Measurements from ENCODE around the gene SNX5. TPM values are rescaled to one million over a fixed set of nuclear protein-coding genes. Genes with fewer than 3 reads are reported as not detected.

Gene SNX5
- total and polyA plus RNA-seq, 9 of the 15 experiments (the other 6 are each of a cell fraction or from before 2014, with no cell fraction given), result 53.5 to 276 (median 160) TPM

- TF ChIP-seq UBTF (IDR thresholded peaks at IDR 0.05; ENCODE audit: borderline replicate concordance in 1 of 2, low read depth in 2 of 2, low read length in 2 of 2) (no peak), MCM5 (IDR thresholded peaks at IDR 0.05; ENCODE audit: low read depth) (no peak), BRD4 (IDR thresholded peaks at IDR 0.05) (no peak; the same call in 1 of the 2 replicates), TEAD4 (IDR thresholded peaks at IDR 0.05; ENCODE audit: low read length) (peak; percentile 91), TEAD4 (CRISPR knock-in tag; IDR thresholded peaks at IDR 0.05; ENCODE audit: borderline replicate concordance) (no peak), TEAD1 (CRISPR knock-in tag; IDR thresholded peaks at IDR 0.05) (0 out of 4 replicates have a peak, but pooled peaks of 1 of the 2 experiments have one; percentile 10), ZC3H4 (CRISPR knock-in tag; IDR thresholded peaks at IDR 0.05; ENCODE audit: borderline replicate concordance) (no peak), ARID4B (CRISPR knock-in tag; IDR thresholded peaks at IDR 0.05) (no peak), SMARCE1 (IDR thresholded peaks at IDR 0.05) (peak; percentile 81), FOXJ3 (CRISPR knock-in tag; IDR thresholded peaks at IDR 0.05) (no peak), VEZF1 (CRISPR knock-in tag; IDR thresholded peaks at IDR 0.05) (0 out of 2 replicates have a peak, but pooled peaks have one; percentile 19), ESRRA (IDR thresholded peaks at IDR 0.05; ENCODE audit: borderline replicate concordance, low read depth) (peak; percentile 94), RFX7 (CRISPR knock-in tag; IDR thresholded peaks at IDR 0.05) (0 out of 2 replicates have a peak, but pooled peaks have one; percentile 6), ZNF740 (CRISPR knock-in tag; IDR thresholded peaks at IDR 0.05) (no peak), ZNF740 (tag; IDR thresholded peaks at IDR 0.05) (no peak), KLF10 (CRISPR knock-in tag; IDR thresholded peaks at IDR 0.05) (no peak), FOXP1 (CRISPR knock-in tag; IDR thresholded peaks at IDR 0.05) (no peak), HDAC2 (IDR thresholded peaks at IDR 0.05) (peak; percentile 90)
Measured at GRCh38 chr20:17958373-17959256, 10.0 kb downstream of the SNX5 start (continued).

Measured in K562 (cell line).